H7 (cell line): ENCODE data around the gene BANF2. TPM values are rescaled to one million over a fixed set of nuclear protein-coding genes. Genes with fewer than 3 reads are reported as not detected.

Experiments
- DNase-seq: peaks from one replicate; pipeline ENCODE4 v3.0.0; 2012
- H3K27me3 ChIP-seq: 2 replicates; pipeline ENCODE4 v1.6.0; 2011; ENCODE audit warnings: mild to moderate bottlenecking, low read length; ENCODE audit not compliant: control insufficient read depth, insufficient read depth
- H3K36me3 ChIP-seq: replicated peaks from 2 replicates; pipeline ENCODE4 v1.5.1; 2011; ENCODE audit warnings: low read length; ENCODE audit not compliant: control insufficient read depth, insufficient read depth
- H3K4me3 ChIP-seq: 2 replicates; pipeline ENCODE4 v1.5.1; 2011; ENCODE audit warnings: low read depth, mild to moderate bottlenecking, control low read depth, low read length, moderate library complexity; ENCODE audit not compliant: insufficient read depth
- total RNA-seq: library from RNA; depleted of rRNA; stranded (reverse); fragments of >200 nt; shearing (Covaris generic); gene quantifications from 2 replicates; pipeline ENCODE4 v1.2.3, GENCODE V29; 2014

BANF2 gene
- total RNA-seq, 1 experiment from 2014 or later, result not detected

DNA sequence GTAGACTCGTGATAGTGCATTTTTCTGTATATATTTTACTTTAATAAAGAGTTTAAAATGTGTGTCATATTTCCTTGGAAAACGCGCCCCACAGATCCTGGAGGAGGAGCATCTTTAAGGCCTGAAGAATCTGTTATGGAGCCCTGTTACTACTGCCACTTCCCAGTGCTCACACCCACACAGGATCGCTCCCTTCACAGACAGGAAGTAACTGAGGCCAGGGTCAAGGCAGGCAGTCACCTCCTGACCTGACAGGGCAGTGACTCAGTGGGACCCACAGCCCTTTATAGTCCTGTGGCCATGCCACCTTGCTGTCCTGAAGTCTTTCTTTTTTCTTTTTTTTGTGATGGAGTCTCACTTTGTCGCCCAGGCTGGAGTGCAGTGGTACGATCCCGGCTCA lies 26.7 kb upstream of the BANF2 start:
- DNase-seq, result no peak
- Histone ChIP-seq H3K27me3 (no peaks in the 10 kb centered on the region), H3K4me3 (no peak overlapping the region), H3K36me3 (peaks cover 2% of the 10 kb centered on the region; the same call in 1 of the 2 replicates)

DNA sequence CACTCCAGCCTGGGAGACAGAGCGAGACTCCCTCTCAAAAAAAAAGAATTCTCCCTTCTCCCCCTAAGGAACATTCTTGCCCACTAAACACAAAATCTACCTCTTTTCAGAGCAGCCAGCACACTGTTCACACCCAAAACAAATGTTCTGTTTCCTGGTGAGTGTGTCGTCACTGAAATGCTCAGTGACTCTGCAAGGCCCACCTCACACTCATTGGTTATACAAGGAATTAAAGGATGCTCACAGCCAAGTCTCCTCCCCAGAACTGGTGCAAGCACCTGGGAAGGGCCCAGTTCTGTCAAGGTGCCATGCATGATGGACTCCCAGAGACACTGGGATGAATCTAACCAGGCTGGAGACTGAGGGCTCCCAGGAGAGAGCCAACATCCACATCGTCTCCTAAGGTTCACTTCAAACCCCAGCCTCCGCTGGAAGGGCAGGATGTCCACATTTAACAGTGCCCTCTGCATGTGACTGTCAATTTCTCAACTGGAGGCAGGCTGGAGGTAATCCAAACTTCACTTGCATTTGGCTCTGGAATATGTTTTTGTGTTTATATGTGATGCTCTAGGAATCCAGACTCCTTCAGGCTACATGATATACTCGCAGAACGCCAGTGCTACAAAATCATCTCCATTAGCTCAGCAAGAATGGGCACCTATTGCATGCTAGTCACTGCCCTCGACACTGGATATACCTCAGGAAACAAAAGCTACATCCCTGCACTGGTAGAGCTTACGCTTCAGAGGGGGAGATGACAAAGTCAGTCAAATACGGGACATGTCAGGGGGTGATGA lies 24.8 kb upstream of the BANF2 start:
- no peak overlapping the region for H3K4me3 ChIP-seq
- no peak for DNase-seq
- no peaks in the 10 kb centered on the region for H3K27me3 ChIP-seq
- peaks cover 5% of the 10 kb centered on the region; the same call in 1 of the 2 replicates for H3K36me3 ChIP-seq

DNA sequence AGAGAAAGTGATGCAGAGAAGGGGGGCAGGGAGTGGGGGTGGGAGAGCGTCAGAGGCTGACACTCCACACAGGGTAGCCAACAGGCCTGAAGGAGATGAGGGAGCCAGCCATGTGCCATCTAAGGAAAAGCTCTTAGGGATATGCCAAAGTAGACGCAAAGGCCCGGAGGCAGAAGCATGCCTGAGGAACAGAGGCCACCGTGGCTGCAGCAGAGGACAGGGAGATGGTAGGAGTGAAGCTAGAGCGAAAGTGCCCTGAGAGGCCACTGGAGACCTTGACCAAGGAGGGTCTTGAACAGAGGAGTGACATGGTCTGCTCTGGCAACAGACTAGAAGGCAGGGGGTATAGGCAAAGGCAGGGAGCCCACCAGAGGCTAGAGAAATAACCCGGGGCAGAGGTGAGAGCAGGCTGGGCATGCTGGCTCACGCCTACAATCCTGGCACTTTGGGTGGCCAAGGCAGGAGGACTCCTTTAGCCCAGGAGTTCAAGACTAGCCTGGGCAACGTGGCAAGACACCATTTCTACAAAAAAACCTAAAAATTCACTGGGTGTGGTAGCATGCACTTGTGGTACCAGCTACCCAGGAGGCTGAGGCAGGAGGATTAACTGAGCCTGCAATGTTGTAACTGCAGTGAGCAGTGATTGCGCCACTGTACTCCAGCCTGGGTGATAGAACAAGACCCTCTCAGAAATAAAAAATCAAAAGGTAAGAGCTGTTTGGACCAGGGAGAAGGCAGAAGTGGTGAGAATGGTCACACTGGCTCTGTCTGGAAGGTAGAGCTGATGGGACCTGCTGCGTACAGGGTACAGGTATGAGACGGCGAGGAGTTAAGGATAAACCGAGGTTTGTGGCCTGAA lies 24.0 kb upstream of the BANF2 start:
- Histone ChIP-seq H3K27me3 (no peaks in the 10 kb centered on the region), H3K4me3 (no peak overlapping the region), H3K36me3 (peaks cover 5% of the 10 kb centered on the region; the same call in 1 of the 2 replicates)
- DNase-seq, result no peak

DNA sequence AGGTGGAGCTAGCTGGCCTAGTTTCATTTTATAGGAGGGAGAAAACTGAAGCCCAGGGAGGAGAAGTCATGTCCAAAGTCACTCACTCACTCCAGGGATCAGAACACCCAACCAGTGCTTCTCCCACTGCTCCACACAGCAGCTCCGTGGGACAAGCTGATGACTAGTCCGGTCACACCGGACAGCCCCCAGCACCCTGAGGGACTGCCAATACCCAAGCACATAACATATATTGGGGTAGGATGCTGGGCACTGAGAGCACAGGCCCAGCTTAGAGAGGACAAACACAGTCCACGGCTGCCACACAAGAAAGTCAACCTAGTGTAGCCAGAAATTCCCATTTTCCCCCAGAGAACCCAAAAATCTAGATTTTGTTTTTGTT lies 23.4 kb upstream of the BANF2 start:
- peaks cover 5% of the 10 kb centered on the region; the same call in 1 of the 2 replicates for H3K36me3 ChIP-seq
- H3K27me3 ChIP-seq, result no peaks in the 10 kb centered on the region
- H3K4me3 ChIP-seq, result no peak overlapping the region
- no peak for DNase-seq

DNA sequence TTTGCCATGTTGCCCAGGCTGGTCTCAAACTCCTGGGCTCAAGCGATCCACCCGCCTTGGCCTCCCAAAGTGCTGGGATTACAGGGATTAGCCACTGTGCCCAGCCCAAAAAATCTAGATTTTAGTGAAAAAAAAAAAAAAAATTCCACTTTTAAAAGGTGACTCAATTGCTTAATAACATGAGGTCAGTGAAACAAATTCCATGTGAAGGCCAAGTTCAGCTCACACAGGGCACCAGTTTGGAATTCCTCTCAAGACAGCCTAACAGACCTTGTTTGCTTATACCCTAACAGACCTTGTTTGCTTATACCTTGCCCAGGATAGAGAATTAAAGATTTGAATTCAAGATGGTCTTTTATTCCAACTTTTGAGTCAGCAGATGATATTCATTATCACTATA lies 22.8 kb upstream of the BANF2 start:
- H3K36me3 ChIP-seq, result peaks cover 5% of the 10 kb centered on the region; the same call in 1 of the 2 replicates

DNA sequence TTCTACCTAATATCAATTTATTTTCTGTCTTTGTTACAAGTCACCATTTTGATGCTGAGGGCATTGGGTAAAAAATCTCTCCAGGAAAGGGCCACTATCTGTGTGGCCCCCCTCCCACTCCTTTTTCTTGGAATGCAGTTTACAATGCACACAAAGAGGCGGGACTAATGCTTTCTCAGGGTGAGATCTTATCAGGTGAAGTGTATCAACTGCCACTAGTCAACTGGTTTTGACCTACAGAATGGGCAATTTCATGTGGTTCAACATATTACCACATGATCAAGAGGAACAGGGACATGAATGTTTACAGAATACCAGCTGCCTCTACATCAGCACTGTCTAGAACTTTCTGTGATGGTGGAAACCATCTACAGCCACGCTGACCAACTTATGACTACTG lies 21.5 kb upstream of the BANF2 start:
- Histone ChIP-seq H3K36me3 (peaks cover 5% of the 10 kb centered on the region; the same call in 1 of the 2 replicates), H3K27me3 (no peaks in the 10 kb centered on the region)
- no peak for DNase-seq

More for the DNA sequence above, 22.8 kb upstream of the BANF2 start:
- Histone ChIP-seq H3K27me3 (no peaks in the 10 kb centered on the region), H3K4me3 (no peak overlapping the region)
- DNase-seq, result no peak

DNA sequence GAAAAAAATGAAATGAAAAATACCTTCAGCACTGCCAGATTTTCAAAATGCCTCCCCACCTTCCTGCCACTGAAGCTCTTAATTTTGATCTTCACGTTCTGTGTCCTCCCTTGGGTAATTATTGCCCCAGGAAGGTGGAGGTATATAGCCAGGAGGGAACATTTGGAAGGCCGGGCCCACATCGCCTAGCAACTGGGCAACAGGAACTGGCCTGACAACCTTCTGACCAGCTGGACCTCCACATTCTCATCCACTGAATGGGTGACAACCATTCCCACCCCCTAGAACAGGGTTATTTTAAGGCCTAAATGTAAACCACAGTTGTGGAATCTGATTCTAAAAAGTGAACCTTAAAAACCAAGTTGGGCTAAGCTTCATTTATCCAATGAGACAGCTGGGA lies 20.9 kb upstream of the BANF2 start:
- Histone ChIP-seq H3K4me3 (no peak overlapping the region), H3K36me3 (peaks cover 5% of the 10 kb centered on the region; the same call in 1 of the 2 replicates), H3K27me3 (no peaks in the 10 kb centered on the region)
- DNase-seq, result no peak

More for the DNA sequence above, 21.5 kb upstream of the BANF2 start:
- H3K4me3 ChIP-seq, result no peak overlapping the region

DNA sequence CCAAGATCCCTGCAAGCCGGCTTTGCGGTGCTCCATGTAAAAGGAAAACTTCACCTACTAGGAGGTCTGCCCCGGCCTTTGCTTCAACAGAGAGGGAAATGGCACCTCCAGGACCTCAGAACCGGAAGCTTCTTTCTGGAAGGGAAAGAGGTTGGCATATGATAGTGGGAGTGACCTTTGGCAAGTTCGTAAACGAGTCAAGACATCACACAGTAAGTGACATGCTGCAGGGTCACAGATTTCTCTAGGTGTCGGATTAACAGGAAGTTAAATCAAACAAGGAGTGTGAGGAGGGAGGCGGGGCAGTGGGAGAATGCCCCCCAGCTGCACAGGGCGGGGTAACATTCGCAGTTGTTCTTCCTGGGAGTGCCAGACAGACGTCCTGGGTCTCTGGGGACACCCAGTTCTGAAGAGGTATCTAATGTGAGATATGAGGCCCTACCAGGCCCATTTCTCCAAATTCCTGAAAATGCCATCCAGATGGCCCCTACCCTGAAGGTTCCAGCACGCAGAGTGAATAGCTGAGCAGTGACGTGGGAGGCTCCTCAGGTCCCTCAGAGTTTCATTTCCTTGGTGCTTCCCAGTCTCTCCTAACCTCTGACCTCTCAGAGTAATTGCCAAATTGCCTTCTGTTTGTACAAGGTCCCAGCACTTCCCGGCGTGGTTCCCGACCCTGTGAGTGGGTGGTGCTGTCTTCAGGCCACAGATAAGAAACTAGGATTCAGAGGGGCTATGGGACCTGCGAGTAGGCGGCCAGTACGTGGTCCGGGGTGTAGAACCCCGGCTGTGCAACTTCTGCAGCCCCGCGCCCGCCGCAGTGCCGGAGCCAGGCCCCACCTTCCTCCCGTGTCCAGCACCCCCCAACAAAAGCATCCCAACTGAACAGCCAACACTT lies 19.6 kb upstream of the BANF2 start:
- no peak for DNase-seq

DNA sequence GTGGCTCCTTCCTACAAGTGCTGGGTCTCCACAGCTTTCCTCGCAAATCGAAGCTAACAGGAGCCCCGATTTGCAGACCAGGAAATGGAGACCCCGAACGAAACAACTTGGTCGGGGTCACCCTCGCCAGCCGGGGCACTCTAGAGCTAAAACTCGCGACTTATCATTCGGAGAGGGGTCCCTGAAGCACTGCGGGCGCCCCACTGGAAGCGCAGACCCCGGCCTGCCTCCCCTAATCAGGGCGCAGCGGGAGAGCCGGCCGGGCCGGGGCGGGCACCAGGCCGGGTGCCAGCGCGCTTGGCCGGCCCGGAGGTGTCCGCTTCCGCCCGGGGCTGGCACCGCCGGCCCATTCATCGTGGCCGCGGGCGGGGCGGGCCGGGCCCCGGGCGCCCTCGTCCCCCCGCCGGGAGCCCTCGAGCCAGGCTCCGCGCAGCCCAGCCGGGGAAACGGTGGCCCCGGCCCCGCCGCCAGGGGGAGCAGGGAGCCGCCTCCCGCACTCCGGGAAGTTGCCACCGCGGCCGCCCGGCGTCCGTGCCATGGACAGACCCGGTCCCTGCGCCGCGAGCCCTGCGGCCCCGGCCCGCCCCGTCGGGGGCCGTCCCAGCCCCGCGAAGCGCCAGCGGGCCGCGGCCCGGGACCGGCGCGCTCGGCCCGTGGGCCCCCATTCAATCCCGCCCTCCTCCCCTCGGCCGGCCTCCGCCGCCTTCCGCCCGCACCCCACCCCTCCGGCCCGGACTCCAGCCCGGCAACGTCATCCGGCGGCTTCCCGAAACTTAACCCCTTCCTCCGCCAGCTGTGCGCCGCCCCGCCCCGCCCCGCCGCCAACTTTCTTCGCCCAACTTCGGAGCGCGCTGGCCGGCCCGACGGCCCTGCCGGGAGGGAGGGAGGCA lies 18.7 kb upstream of the BANF2 start:
- no peaks in the 10 kb centered on the region for H3K27me3 ChIP-seq
- peak; percentile 95 for DNase-seq
- H3K4me3 ChIP-seq, result peak overlapping the region; percentile 98
- H3K36me3 ChIP-seq, result peaks cover 5% of the 10 kb centered on the region; the same call in 1 of the 2 replicates

More for the DNA sequence above, 19.6 kb upstream of the BANF2 start:
- peaks cover 5% of the 10 kb centered on the region; the same call in 1 of the 2 replicates for H3K36me3 ChIP-seq
- H3K4me3 ChIP-seq, result peak overlapping the region; percentile 98
- no peaks in the 10 kb centered on the region for H3K27me3 ChIP-seq

DNA sequence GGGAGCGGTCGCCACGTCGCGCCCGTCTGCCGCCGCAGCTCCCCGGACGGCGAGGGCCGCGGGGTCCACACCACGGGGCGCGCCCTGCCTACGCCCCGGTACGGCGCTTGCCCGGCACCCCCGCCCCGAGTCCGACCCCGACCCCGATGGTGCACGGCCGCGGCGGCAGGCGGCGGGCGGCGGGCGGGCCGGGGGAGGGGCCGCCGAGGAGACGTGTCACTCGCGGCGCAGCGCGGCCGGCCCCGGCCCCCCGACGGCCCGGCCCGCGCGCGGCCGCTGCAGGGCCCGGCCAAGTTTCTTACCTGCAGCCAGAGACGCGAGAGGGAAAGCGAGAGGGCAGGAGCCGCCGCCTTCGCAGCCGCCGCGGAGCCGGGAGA lies 18.1 kb upstream of the BANF2 start:
- H3K36me3 ChIP-seq, result peaks cover 5% of the 10 kb centered on the region; the same call in 1 of the 2 replicates
- no peaks in the 10 kb centered on the region for H3K27me3 ChIP-seq
- H3K4me3 ChIP-seq, result peak overlapping the region; percentile 98
- peak; percentile 73 for DNase-seq

DNA sequence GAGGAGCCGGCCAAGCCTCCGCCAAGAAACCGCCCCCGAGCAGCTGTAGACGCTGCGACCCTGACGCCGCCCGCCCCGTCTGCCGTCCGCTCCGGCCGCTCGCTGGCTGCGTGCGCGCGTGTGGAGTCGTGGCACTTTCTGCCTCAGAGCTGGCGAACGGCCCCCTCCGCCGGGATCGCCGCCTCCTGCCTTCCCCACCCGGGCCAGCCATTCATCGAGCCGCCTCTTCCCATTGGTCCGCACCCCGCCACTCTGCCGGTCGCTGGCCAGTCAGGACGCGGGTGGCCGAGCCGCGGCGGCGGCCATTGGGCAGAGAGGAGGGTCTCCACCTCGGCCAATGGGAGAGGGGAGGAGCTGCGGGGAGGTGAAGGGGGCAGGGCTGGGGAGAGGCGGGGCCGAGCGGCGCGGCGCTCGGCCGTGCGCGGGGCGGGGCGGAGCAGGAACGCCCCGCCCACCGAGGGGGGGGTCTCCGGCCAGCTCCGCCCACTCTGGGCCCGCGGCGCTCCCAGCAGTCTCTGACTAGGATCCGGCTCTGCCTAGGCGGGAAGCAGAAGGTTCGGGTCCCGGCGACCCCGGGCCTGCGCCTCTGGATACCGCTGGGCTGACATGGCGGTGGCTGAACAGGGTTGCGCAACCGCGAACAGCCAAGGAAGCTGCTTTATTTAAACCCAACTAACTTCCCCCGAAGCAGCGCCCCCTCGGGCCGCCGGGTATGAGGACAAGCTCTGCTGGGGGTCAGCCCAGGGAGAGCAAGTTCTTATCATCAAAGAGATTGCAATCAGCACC lies 17.5 kb upstream of the BANF2 start, which contains the start of gene RRBP1:
Gene RRBP1 (minus strand): TSS at position 140 of the 786 bp plus-strand sequence. CDS start 21,735 bp downstream, outside the sequence.
- peak; percentile 99 for DNase-seq
- Histone ChIP-seq H3K4me3 (peak within 1 kb of the TSS; percentile 98), H3K27me3 (no peaks in the 10 kb centered on the region), H3K36me3 (peaks cover 3% of the 10 kb centered on the region; the same call in 1 of the 2 replicates)

DNA sequence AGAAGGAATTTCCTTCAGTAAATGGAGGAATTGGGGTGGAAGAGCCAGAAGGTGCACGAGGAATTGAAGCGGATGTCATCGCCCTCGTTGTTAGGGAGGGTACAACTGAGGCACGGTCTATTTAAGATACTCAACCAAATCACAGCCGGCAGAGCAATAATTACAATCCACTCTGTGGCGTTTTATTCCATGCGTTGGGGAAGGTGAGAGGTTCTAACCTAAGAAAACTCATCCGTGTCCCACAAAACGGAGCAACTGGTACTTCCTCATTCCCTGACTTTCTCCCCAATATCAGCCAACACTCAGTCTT lies 16.9 kb upstream of the BANF2 start:
- H3K4me3 ChIP-seq, result peak overlapping the region; percentile 57
- no peak for DNase-seq
- peaks cover 3% of the 10 kb centered on the region; the same call in 1 of the 2 replicates for H3K36me3 ChIP-seq
- H3K27me3 ChIP-seq, result no peaks in the 10 kb centered on the region
